NCI-H748 (cell line): Measurements from ENCODE around the gene ZNF837.

Experiments
- DNase-seq: peaks from one replicate; lab custom pipeline; 2025; ENCODE audit not compliant: unreplicated experiment; lab: John Stamatoyannopoulos, UW

ZNF837 gene

GRCh38 chr19:58372311-58373133 is 8.3 kb downstream of the ZNF837 start:
- no peak for DNase-seq

DNA sequence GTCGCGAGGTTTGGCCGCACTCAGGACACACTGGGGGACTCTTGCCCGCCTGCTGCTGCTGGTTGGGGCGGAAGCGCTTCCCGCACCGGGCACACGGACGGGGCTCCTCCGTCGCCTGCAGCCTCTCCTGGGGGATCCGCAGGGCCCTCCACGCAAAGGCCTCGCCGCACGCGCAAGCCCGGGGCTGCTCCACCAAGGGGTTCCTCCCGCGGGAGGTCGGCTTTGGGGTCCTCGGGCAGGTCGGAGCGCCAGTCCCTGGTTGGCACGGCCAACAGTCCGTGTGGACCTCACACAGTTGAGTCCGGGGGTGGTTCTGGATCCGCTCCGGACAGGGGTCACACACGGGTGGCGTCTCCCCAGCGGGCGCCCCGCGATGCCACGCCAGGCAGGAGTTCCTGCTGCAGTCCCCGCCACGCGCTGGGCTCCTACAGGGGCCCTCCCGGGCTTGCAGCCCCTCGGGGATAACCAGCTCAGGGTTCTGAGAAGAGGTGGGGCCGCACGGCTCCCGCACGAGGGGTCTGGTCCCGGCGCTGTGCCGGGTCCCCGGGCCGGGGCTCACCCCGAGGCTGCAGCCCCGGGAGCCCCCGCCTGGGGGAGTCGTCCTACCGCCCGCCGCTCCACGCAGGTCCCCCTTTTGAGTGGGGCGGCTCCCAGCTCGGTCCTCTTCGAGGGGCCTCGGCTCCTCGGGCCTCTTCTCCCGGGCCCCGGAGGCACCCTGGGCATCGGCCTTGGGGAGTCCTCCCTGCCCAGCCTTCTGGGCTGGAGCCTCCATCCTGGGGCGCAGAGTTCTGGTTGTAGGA is 12.1 kb downstream of the ZNF837 start:
- DNase-seq = no peak

DNA sequence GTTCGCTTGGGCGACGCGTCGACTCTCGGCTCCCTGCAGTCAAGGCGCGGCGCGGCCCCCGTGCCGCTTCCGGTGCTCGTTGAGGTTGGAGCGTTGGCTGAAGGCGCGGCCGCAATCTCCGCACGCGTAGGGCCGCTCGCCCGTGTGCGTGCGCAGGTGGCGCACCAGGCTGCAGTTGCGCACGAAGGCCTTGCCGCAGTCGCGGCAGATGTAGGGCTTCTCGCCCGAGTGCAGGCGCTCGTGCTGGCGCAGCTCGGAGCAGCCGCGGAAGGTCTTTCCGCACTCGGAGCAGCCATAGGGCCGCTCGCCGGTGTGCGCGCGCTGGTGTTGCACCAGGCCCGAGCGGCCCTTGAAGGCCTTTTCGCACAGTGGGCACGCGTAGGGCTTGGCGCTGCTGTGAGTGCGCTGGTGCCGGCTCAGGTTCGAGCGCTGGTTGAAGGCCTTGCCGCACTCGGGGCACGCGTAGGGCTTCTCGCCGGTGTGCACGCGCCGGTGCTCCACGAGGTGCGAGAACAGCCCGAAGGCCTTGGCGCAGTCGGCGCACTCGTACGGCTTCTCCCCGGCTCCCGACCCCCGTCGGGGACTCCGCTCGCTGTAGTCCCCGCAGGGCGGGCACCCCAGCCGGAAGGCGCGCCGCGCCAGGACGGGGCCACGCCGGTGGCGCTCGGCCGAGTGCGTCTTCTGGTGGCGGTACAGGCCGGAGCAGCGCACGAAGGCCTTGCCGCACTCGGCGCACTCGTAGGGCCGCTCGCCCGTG is 13.0 kb downstream of the ZNF837 start:
- no peak for DNase-seq

DNA sequence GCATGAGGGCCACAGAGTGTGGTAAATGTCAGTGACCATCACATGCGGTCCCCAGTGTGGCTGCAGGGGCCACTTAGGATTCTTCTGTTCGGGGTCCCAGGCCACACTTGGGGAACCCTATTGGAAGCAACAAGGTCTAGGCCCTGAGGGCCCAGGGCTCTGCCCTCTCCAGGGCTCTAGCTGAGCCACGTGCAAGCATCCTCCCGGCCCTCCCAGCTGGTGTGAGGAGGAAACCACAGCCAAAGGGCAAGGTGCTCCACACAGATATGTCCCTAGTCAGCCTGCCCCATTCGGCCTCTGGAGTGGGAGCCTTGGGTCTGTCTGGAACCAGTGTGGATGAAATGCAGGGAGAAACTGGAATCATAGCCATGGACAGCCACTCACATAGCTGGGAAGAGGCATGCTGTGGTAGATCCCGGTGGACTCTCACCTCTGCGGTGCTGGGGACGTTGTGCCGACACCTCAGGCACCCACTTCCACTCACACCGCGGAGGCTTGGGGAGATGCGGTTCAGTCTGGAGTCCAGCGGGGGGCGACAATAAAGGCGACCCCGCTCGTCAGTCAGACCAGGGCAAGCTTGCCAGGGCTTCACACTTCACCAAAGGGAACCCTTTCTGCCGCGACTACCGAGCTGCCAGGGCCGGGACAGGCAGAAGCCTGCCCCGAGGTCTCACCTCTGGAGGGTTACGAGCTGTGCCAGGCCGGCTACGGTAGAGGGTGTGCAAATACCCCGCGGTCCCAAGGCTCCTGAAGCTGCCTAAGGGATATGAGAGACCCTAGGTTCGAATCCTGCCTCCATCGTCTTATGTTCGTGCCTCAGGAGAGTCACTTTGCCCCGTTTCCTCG is 14.0 kb downstream of the ZNF837 start:
- DNase-seq = no peak

- DNase-seq = no peak
Measured at GRCh38 chr19:58364146-58364545, 16.7 kb downstream of the ZNF837 start.

DNA sequence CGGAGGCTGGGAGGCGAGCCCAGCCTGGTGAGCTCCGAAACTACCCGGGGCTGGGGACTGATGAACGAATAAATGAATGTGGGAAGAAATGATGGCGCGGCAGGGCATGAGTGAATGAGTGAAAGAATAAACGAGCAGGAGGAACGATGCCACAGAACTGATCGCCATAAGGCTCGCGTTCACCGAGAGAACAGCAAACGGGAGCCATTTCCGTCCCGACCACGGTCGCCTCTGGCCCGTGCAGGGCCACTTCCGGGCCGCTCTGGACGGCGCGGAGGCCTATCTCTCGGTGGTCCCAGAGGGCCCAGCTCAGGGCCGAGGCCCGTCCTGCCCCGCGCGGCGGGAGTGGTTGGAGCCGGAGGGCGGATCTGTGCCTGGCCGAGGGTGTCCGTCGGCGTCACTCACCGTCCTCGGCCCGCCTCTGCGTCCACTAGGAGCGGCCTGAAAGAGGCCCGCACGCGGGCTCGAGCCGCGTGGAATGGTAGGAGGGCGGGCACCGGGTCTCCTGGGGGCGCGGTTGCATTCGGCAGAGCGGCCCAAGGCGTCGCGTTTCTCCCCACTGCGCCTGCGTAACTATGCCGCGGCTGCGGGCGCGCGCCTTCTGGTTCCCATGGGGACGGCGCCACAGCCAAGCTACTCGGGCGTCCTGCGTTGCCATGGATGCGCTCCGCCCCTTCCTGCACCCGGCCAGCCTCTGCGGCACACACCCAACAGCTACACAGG is 18.4 kb downstream of the ZNF837 start, which contains the start of gene ZNF497:
ZNF497 (minus strand) TSS at position 480 of the 723 bp plus-strand sequence. CDS start 5,116 bp downstream, outside the sequence.
- DNase-seq = peak; percentile 99

GRCh38 chr19:58361900-58362271 is 18.9 kb downstream of the ZNF837 start:
- DNase-seq = peak; percentile 74

- DNase-seq = no peak
Measured at GRCh38 chr19:58357481-58358145, 23.2 kb downstream of the ZNF837 start.

GRCh38 chr19:58356766-58357480 is 23.9 kb downstream of the ZNF837 start:
- no peak for DNase-seq

- DNase-seq = no peak
Measured at GRCh38 chr19:58355908-58356765, 24.7 kb downstream of the ZNF837 start.

GRCh38 chr19:58355215-58355796 is 25.5 kb downstream of the ZNF837 start:
- DNase-seq = no peak

DNA sequence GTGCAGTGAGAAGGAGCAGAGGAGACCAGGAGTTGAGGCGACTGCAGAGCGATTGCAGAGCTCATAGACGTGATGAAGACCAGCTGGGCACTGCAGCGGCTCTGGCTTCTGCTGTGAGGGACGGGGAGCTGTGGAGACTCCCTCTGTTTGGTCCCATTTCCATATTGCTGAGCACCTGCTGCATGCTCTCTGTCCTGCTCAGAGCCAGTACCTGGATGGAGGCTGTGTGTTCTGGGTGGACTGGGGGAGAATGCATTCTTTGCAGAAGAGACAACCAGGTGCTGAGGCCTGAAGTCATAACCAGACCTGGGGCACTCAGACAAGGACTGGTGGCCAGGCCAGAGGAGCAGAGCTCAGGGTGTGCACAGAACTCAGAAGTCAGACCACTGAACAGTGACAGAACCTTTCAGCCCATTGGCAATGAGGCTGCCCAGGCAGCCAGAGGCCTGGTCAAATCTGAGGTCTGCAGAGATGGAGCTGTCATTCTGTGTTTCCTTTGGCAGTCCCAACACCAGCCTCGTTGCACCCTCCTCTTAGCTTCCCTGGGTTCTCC is 26.3 kb downstream of the ZNF837 start:
- no peak for DNase-seq

GRCh38 chr19:58353717-58354477 is 26.9 kb downstream of the ZNF837 start:
- no peak for DNase-seq

DNA sequence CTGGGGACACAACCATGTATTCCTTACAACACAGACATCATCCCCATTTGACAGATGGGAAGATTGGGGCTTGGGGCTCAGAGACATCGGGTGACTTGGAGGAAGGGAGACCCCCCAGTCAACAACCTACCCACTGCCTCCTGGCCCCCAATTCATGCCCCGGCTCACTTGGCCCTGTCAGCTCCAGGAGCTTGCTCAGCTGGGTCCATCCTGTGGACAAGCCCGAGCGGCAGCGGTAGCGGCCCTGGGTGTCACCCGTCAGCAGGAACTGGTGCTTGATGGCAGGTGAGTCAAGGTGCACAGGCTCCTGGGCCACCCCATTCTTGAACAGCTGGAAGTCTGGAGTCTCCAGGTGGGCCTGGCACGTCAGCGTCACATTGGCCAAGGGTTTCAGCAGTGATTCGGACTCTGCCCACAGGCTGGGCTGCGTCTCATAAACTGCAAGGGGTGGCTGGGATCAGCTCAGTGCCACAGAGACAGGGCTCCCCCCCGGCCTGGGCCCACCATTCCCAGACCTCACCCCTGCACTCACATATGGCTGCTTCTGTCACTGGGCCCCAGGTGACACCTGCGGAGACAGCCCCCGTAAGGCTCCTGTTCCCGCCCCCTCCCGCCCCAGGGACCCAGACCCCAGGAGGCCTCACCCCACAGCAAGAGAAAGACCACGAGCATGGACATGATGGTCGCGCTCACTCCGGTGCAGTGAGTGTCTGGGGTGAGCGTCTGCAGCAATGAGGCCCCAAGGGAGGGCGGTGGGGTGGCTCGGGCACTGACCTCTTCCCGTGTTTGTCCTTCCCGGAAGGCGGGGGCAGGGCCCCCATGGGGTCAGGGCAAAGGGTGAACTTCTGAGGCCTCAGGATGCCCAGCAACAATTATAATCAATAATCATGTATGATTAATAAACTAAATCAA is 27.8 kb downstream of the ZNF837 start, which contains the start of gene A1BG:
A1BG (minus strand) TSS at position 733 of the 912 bp plus-strand sequence; CDS start at position 678, 55 bp downstream.
- no peak for DNase-seq
